Lung microvascular endothelial cell (primary cell): Measurements from ENCODE around the gene NEURL1B. TPM values are rescaled to one million over a fixed set of nuclear protein-coding genes. Genes with fewer than 3 reads are reported as not detected.
"Not testable (repeated sequence)": the region's sequence is repeated elsewhere in the genome, so short reads cannot be mapped to it uniquely, and the experiment has no call there.

Source experiments
- DNase-seq, 2 donors: peaks; one replicate each; pipeline versions ENCODE4 v3.0.0 to v3.0.0-alpha.2; 2010; ENCODE audit warnings: low read depth in 2 of 2
- total RNA-seq: library from RNA; depleted of rRNA; stranded (reverse); fragments of >200 nt; gene quantifications from 2 replicates; pipeline ENCODE4 v1.2.1, GENCODE V29; 2014

NEURL1B gene
- total RNA-seq, result 0.40 and 0.65 TPM in 2 replicates

DNA sequence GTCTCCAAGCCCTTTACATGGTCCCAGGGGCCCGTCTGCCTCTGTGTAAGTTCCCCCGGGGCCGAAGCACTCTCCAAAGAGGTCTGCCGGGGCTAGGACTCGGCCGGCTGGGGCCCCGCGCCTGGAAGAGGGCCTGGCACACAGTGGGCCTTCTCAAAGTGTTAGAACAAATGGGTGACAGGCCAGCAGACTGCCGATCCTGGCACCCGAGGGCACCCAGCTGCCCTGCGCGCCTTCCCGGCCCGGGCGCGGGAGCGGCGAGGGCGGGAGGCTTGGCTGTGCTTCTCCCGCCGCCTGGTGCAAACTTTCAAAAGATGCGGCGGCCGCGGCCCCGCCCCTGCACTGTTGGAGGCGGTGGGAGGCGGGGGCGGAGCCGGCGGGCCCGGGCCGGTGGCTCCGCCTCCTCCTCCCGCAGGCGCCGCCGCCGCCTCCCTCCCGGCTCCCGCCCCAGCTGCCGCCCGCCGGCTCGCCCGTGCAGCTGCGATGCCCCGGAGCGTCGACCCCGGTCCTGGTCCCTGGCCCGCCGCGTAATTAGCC, at the start of gene NEURL1B:
NEURL1B (plus strand) TSS at position 442 of the 537 bp plus-strand sequence. CDS start 144 bp downstream, outside the sequence.
- peak; percentile 42 to 59 for DNase-seq

DNA sequence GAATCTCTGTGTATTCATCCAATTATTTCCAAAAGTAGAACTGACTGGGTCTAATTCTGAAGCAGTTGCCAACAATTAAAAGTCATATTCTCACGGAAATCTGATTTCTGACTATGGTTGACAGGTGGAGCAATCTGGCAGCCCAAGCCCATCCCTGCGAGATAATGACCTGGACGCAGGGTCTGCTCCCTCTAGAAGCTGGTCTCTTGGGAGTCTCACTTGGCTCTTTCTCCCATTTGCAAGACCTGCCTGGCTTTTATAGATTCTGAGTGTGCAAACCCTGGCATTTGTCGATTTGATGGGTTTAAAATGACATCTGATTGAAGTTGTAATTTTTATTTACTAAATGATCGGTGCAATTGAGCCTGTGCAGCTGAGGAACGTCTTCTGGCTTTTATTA, 49.4 kb upstream of the NEURL1B start:
- DNase-seq, result no peak

DNA sequence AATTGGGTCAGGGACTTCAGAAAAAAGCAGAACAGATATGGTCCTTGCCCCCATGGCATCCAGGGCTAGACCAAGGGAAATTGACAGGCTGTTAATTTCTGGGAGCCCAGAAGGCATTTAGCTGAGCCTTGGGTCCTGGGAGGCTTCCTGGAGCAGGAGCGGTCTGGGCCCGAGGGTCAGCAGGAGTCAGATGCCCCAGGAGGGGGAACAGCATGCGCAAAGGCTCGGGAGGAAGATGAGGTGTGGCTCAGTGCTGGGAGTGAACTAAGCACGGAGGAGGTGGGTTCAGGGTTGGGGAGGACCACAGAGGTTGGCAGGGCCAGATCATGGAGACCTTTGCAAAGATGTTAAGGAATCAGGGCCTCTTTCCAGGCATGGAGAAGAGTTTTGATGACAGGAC, 48.2 kb upstream of the NEURL1B start:
- no peak for DNase-seq

GRCh38 chr5:172593306-172593705, 47.8 kb upstream of the NEURL1B start:
- DNase-seq, result no peak

DNA sequence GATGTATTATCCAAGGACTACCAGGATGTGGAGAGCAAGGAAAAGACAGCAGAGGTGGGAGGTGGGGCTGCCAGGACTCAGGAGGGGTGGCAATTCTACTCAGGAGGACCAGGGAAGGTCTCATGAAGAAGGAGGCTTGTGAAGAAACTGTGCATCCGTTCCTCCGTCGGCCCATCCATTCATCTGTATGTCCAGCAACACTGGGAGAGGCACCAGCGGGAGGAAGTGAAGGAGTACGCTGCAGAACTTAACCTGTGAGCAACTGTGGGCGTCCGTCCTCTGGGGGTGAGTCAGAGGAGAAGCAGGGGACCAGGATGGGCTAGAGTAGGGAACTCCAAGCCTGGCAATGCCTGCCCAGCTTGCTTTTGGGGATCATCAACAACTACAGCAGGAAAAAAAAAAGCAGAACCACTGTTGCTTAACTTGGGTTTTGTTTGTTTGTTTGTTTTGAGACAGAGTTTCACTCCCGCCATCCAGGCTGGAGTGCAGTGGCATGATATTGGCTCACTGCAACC, 47.3 kb upstream of the NEURL1B start:
- no peak for DNase-seq

- DNase-seq, result no peak
Observed at GRCh38 chr5:172594431-172594830, 46.6 kb upstream of the NEURL1B start.

- DNase-seq, result no peak
Observed at GRCh38 chr5:172594867-172595466, 46.1 kb upstream of the NEURL1B start.

GRCh38 chr5:172595596-172596455, 45.2 kb upstream of the NEURL1B start:
- DNase-seq, result no peak

- DNase-seq, result no peak
Observed at GRCh38 chr5:172596638-172597231, 44.3 kb upstream of the NEURL1B start.

GRCh38 chr5:172597755-172598155, 43.3 kb upstream of the NEURL1B start:
- DNase-seq, result no peak

GRCh38 chr5:172598251-172599203, 42.5 kb upstream of the NEURL1B start:
- no peak for DNase-seq

DNA sequence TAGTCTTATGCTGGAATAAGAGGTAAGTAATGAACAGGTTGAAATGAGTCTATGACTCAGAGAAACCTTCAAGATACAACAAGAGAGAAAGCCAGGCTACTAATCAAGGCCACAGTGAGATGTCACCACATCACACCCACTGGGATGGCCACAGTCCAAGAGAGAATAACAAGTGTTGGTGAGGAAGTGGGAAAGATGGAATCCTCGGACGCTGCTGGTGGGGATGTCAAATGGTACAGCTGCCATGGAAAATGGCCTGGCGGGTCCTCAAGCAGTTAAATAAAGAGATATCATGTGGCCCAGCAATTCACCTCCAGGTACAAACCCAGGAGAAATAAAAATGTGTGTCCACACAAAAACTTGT, 41.9 kb upstream of the NEURL1B start:
- no peak for DNase-seq

DNA sequence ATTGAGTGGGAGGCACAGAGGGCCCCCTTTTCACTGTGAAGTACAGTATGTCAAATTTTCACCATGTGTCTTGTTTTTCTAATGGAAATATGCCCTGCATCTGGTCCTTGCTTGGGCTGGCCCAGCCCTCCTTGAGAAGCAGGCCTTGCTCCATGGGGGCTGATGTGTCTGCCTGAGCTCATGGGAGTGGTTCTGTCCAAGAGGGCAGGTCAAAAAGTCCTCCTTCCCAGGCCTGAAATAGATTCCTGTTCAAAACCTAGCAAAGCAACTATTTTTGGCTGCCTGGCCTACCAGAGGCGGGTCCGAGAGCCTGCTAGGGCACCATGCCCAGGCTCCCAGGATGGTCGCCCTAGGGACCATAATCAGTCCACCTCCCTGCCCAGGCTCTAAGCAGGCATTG, 40.5 kb upstream of the NEURL1B start:
- DNase-seq, result no peak

DNA sequence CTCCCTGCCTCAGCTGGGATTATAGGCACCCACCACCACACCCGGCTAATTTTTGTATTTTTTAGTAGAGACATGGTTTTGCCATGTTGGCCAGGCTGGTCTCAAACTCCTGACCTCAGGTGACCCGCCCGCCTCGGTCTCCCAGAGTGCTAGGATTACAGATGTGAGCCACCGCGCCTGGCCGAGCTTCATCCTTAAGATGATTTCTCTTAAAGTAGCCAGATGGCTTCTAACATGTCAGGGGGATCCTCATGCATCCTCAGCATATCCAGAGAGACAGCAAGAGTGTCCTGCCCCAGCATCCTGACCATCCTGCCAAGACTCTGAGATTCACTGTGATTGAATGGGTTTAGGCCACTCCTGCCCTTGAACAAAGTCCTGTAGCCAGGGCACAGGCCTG, 39.5 kb upstream of the NEURL1B start:
- DNase-seq, result not testable (repeated sequence)

- no peak for DNase-seq
Observed at GRCh38 chr5:172602783-172603231, 38.3 kb upstream of the NEURL1B start.

- no peak for DNase-seq
Observed at GRCh38 chr5:172603251-172603806, 37.7 kb upstream of the NEURL1B start.

DNA sequence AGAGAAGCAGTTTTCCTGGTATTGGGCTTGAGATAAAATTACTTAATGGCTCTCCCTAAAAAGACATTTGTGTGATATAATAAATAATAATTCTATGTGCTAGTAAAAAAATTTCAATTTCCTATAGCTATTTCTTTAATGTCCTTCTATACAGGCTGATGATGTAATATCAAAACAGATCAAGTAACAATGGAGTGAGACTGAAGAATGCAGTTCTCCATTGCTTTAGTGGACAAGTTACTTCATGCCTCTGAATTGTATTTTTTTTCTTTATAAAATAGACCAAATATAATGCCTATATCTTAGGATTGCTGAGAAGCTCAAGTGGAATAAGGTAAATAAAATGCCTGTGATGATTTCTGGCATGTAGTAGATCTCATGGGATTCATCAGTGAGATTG, 35.6 kb upstream of the NEURL1B start:
- no peak for DNase-seq

DNA sequence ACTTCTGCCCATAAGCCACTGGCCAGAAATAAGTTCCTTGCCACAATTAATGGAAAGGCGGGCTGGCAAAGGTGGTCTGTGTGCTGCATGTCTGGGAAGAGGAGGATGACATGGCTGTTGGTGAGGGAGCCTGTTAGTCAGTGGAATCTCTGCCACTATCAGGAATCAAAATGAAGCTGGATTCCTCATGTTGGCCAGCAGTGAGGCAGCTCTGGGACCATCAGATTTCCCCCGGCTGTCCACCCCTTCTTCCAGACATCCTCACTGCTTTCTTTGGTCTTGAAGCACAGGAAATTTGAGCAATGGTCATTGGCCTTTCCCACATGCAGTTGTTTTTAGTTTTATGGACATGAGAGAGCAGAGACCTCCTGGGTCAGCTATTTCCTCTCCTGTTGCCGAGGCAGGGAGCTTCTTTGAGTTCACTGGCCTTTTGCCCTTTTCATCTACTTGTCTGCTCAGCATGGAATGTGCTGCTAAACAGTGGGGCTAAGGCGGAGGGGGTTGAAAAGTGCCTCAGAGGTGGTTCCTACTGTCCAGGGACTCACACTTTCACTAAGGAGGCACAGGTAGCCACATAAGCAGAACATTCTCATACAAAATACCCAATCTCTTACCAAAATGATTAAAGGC, 34.8 kb upstream of the NEURL1B start:
- no peak for DNase-seq

DNA sequence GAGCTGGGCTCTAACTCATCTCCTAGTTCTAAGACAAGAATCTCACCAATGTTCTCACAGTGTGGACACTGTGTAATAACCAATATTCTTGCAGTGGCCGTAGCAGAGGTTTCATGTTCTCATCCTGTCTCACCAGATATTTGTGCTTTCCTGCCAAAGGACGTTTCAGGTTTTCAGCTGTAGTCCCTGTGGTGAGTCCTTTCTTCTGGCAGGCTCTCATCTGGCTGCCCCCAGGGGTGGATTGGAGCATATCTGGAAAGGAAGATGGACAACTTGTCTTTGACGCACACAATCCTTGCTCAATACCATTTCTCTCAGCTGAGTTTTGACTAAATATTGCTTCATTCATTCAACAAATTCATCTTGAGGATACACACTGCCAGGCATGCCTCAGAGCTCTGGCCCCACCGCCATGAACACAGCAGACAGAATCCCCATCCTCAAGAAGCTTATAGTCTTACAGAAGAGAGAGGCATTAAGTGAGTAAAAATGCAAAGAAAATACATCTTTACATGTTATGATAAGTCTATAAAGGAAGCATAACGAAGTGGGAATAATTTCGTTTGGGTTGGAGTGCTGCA, 33.8 kb upstream of the NEURL1B start:
- DNase-seq, result no peak

GRCh38 chr5:172608773-172609172, 32.3 kb upstream of the NEURL1B start:
- DNase-seq, result no peak
